HCT116 (cell line): Measurements from ENCODE around the gene SOD1.

Experiments
- ATF3 ChIP-seq: IDR thresholded peaks from 2 replicates; pipeline ENCODE4 v1.6.1; 2012
- CTCF ChIP-seq, 3 experiments: fragments of 200-600 bp in 1 of 3; sonication (generic) in 1 of 3; IDR thresholded peaks in 2 of 3; conservative IDR thresholded peaks in 1 of 3; 2 replicates each; pipeline ENCODE4 v1.5.1; 2012 to 2017; ENCODE audit warnings: low read depth in 2 of 3, low read length in 2 of 3, antibody characterized with exemption in 1 of 3, borderline replicate concordance in 1 of 3, control low read depth in 1 of 3, mild to moderate bottlenecking in 1 of 3, mixed read lengths in 1 of 3, mixed run types in 1 of 3, moderate library complexity in 1 of 3; ENCODE audit not compliant: insufficient read depth in 1 of 3
- ELF1 ChIP-seq: IDR thresholded peaks from 2 replicates; pipeline ENCODE4 v1.6.1; 2012; ENCODE audit warnings: low read depth, borderline replicate concordance
- POLR2A ChIP-seq: IDR thresholded peaks from 2 replicates; pipeline ENCODE4 v1.7.0; 2011; ENCODE audit warnings: borderline replicate concordance; ENCODE audit not compliant: insufficient read depth, insufficient read length; ENCODE audit errors: extremely low read depth
- RAD21 ChIP-seq: IDR thresholded peaks from 2 replicates; pipeline ENCODE4 v1.6.1; 2012; ENCODE audit warnings: low read depth, mild to moderate bottlenecking
- TCF7L2 ChIP-seq: IDR thresholded peaks from 2 replicates; pipeline ENCODE4 v1.7.0; 2011; ENCODE audit warnings: borderline replicate concordance, inconsistent platforms; ENCODE audit not compliant: insufficient read depth, insufficient read length; ENCODE audit errors: extremely low read depth
- ZFX ChIP-seq: fragments of 450-650 bp; IDR thresholded peaks from 2 replicates; pipeline ENCODE4 v1.6.1; 2017
- ZNF274 ChIP-seq: fragments of 200-500 bp; sonication (Bioruptor generic); IDR thresholded peaks from 2 replicates; pipeline ENCODE4 v1.6.1; 2014; ENCODE audit warnings: mild to moderate bottlenecking, low read depth, low read length, inconsistent platforms

- TF ChIP-seq ELF1 (no peak), TCF7L2 (no peak), CTCF (IDR thresholded peaks at IDR 0.05 in 2 of 3, conservative IDR thresholded peaks at IDR 0.05 in 1 of 3; ENCODE audit: borderline replicate concordance in 1 of 3, insufficient read depth in 1 of 3, low read depth in 2 of 3, low read length in 2 of 3) (no peak), ATF3 (no peak), POLR2A (no peak), ZNF274 (no peak), RAD21 (no peak), ZFX (no peak)
These were observed 3.0 kb upstream of the SOD1 start for GRCh38 chr21:31656199-31657095.
